Measurements from ENCODE around the gene TENT5C.

TENT5C gene

DNA sequence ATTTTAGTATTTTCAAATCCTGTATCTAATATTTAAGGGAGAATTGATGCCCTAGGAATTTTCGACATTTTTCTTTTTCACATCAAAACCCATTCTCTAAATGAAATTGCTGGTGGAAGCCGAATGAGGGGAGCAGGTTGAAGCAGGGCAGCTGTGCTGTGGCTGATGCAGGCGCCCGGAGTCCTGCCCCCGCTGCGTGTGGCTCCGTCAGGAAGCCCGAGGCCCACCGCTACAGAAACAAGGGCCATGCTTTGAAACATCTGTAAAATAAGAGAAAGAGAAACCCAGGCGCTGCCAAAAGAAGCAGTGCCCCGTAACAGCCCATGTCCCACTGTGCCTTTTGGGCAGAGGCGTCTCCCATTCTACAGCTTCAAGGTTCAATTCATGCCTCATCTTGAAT, 41.1 kb downstream of the TENT5C start:
- H3K27me3 ChIP-seq (ENCODE audit: control insufficient read depth in 3 of 3, insufficient read depth in 3 of 3, low read depth in 1 of 3, low read length in 3 of 3), result no peaks in the 10 kb centered on the region
- WGBS, 2 donors (ENCODE audit: extremely low coverage in 2 of 2, insufficient read length in 2 of 2, insufficient replicate concordance in 1 of 2), result no CpG with 5 or more reads among the region's 12 CpGs
- no peak overlapping the region for H2AK5ac ChIP-seq (ENCODE audit: low read depth, low read length)
- H3K4me3 ChIP-seq (ENCODE audit: low read length in 2 of 2), result no peak overlapping the region
- H3K9ac ChIP-seq (ENCODE audit: low read depth, low read length, poor library complexity), result no peak overlapping the region
- H2BK12ac ChIP-seq (ENCODE audit: low read length), result no peak overlapping the region
- no peak overlapping the region for H2BK5ac ChIP-seq (ENCODE audit: low read length)
- no peak overlapping the region for H2BK15ac ChIP-seq (ENCODE audit: low read length)
- no peak overlapping the region for H3K14ac ChIP-seq (ENCODE audit: low read length)
- no peak overlapping the region for H2BK120ac ChIP-seq (ENCODE audit: low read depth, low read length)
- no peak overlapping the region for H3K27ac ChIP-seq (replicated peaks; ENCODE audit: low read length)
- H4K91ac ChIP-seq (ENCODE audit: low read depth, low read length, poor library complexity), result no peak overlapping the region
- H3K9me3 ChIP-seq (replicated peaks in 1 of 2; ENCODE audit: control insufficient read depth in 2 of 2, insufficient read depth in 1 of 2, low read depth in 1 of 2, low read length in 2 of 2), result no peaks in the 10 kb centered on the region
- H3K79me1 ChIP-seq (ENCODE audit: low read depth, low read length), result no peaks in the 10 kb centered on the region
- no peaks in the 10 kb centered on the region for H3K36me3 ChIP-seq (replicated peaks in 1 of 2; ENCODE audit: control insufficient read depth in 2 of 2, insufficient read depth in 2 of 2, low read length in 2 of 2)
- no peak overlapping the region for H3K23ac ChIP-seq (ENCODE audit: low read depth, low read length, poor library complexity)
- no peak overlapping the region for H2AFZ ChIP-seq (ENCODE audit: low read length)
- no peak overlapping the region for H3K4me2 ChIP-seq (ENCODE audit: insufficient read depth, low read length, poor library complexity, severe bottlenecking)
- H3K4me1 ChIP-seq (ENCODE audit: control insufficient read depth in 2 of 2, insufficient read depth in 1 of 2, low read depth in 1 of 2, low read length in 2 of 2), result no peaks in the 10 kb centered on the region
- no peak for DNase-seq (ENCODE audit: low spot score)
- H3K18ac ChIP-seq (ENCODE audit: low read length), result no peak overlapping the region
- no peak overlapping the region for H3K4ac ChIP-seq (ENCODE audit: low read length)
- H4K8ac ChIP-seq (ENCODE audit: low read depth, low read length), result no peak overlapping the region

DNA sequence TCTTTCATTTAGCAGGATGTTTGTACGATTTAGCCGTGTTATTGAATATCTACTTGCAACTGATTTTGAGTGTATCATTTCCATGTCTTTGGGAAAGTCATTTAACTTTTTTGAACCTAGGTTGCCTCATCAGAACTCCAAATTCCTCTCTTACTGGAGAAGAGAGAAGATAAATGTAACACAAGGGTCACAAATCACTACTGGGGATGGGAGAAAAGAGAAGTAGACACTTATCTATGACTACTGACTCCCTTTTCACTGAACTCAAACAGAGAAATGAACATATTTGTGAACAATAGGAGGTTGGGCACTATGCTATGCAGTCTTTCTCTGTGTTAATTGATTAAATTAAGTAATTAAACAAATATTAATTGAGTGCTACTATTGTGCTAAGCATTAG, 42.2 kb downstream of the TENT5C start:
- Histone ChIP-seq H3K79me1 (ENCODE audit: low read depth, low read length) (no peaks in the 10 kb centered on the region), H2AFZ (ENCODE audit: low read length) (no peak overlapping the region), H2BK120ac (ENCODE audit: low read depth, low read length) (no peak overlapping the region), H3K36me3 (replicated peaks in 1 of 2; ENCODE audit: control insufficient read depth in 2 of 2, insufficient read depth in 2 of 2, low read length in 2 of 2) (no peaks in the 10 kb centered on the region), H3K18ac (ENCODE audit: low read length) (no peak overlapping the region), H3K27me3 (ENCODE audit: control insufficient read depth in 3 of 3, insufficient read depth in 3 of 3, low read depth in 1 of 3, low read length in 3 of 3) (no peaks in the 10 kb centered on the region), H2BK15ac (ENCODE audit: low read length) (no peak overlapping the region), H2BK12ac (ENCODE audit: low read length) (no peak overlapping the region), H3K4me2 (ENCODE audit: insufficient read depth, low read length, poor library complexity, severe bottlenecking) (no peak overlapping the region), H3K4ac (ENCODE audit: low read length) (no peak overlapping the region), H3K9ac (ENCODE audit: low read depth, low read length, poor library complexity) (no peak overlapping the region), H2AK5ac (ENCODE audit: low read depth, low read length) (no peak overlapping the region), H2BK5ac (ENCODE audit: low read length) (no peak overlapping the region), H3K14ac (ENCODE audit: low read length) (no peak overlapping the region), H4K91ac (ENCODE audit: low read depth, low read length, poor library complexity) (no peak overlapping the region), H3K4me3 (ENCODE audit: low read length in 2 of 2) (no peak overlapping the region), H4K8ac (ENCODE audit: low read depth, low read length) (no peak overlapping the region), H3K23ac (ENCODE audit: low read depth, low read length, poor library complexity) (no peak overlapping the region), H3K27ac (replicated peaks; ENCODE audit: low read length) (no peak overlapping the region), H3K4me1 (ENCODE audit: control insufficient read depth in 2 of 2, insufficient read depth in 1 of 2, low read depth in 1 of 2, low read length in 2 of 2) (no peaks in the 10 kb centered on the region), H3K9me3 (replicated peaks in 1 of 2; ENCODE audit: control insufficient read depth in 2 of 2, insufficient read depth in 1 of 2, low read depth in 1 of 2, low read length in 2 of 2) (no peaks in the 10 kb centered on the region)
- WGBS, 2 donors (ENCODE audit: extremely low coverage in 2 of 2, insufficient read length in 2 of 2, insufficient replicate concordance in 1 of 2), result no CpG with 5 or more reads among the region's 2 CpGs
- DNase-seq (ENCODE audit: low spot score), result no peak

DNA sequence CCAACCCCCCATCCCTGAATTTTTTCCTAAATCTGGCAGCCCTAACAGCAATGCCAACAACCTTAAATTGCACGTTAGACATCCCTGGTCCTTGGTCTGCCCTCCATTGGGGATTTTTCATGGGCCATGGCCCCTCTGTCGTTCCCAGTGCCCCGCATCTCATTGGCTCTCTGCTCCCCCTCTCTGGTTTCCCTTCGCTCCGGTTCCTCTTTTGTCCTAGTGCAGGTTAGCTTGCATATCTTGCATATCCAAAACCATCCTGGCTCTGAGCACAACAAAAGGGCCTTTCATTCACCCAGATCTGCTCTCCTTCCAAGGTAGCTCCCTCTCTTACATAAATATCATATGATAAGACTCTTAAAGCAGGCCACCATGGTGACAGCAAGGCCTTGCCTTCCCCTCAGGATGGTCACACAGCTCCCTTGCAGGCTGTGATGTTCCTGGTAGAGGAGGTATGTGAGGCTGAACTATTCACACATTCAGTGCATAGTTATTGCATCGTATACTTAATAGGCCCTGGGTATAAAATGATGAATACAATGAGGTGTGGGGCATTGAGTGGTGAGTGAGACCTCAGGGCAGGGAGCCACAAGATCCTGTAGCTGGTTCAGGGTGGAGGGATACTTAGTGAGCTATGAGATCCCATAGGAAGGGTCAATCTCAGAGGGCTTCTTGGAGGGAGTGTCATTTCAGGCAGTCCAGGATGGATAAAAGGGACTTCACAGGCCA, 45.2 kb downstream of the TENT5C start:
- Histone ChIP-seq H2AK5ac (ENCODE audit: low read depth, low read length) (no peak overlapping the region), H3K27me3 (ENCODE audit: control insufficient read depth in 3 of 3, insufficient read depth in 3 of 3, low read depth in 1 of 3, low read length in 3 of 3) (peaks cover 0 to 7% (median 0%) of the 10 kb centered on the region in 3 experiments), H3K23ac (ENCODE audit: low read depth, low read length, poor library complexity) (no peak overlapping the region), H3K36me3 (replicated peaks in 1 of 2; ENCODE audit: control insufficient read depth in 2 of 2, insufficient read depth in 2 of 2, low read length in 2 of 2) (no peaks in the 10 kb centered on the region), H4K8ac (ENCODE audit: low read depth, low read length) (no peak overlapping the region), H3K14ac (ENCODE audit: low read length) (no peak overlapping the region), H3K9ac (ENCODE audit: low read depth, low read length, poor library complexity) (no peak overlapping the region), H2BK5ac (ENCODE audit: low read length) (no peak overlapping the region), H2BK12ac (ENCODE audit: low read length) (no peak overlapping the region), H3K79me1 (ENCODE audit: low read depth, low read length) (no peaks in the 10 kb centered on the region), H3K4me1 (ENCODE audit: control insufficient read depth in 2 of 2, insufficient read depth in 1 of 2, low read depth in 1 of 2, low read length in 2 of 2) (no peaks in the 10 kb centered on the region), H3K4me3 (ENCODE audit: low read length in 2 of 2) (no peak overlapping the region), H3K18ac (ENCODE audit: low read length) (no peak overlapping the region), H2BK15ac (ENCODE audit: low read length) (no peak overlapping the region), H3K4ac (ENCODE audit: low read length) (no peak overlapping the region), H2AFZ (ENCODE audit: low read length) (no peak overlapping the region), H3K27ac (replicated peaks; ENCODE audit: low read length) (no peak overlapping the region), H3K4me2 (ENCODE audit: insufficient read depth, low read length, poor library complexity, severe bottlenecking) (no peak overlapping the region), H2BK120ac (ENCODE audit: low read depth, low read length) (no peak overlapping the region), H3K9me3 (replicated peaks in 1 of 2; ENCODE audit: control insufficient read depth in 2 of 2, insufficient read depth in 1 of 2, low read depth in 1 of 2, low read length in 2 of 2) (no peaks in the 10 kb centered on the region), H4K91ac (ENCODE audit: low read depth, low read length, poor library complexity) (no peak overlapping the region)
- no peak for DNase-seq (ENCODE audit: low spot score)
- WGBS, 2 donors (ENCODE audit: extremely low coverage in 2 of 2, insufficient read length in 2 of 2, insufficient replicate concordance in 1 of 2), result no CpG with 5 or more reads among the region's 6 CpGs

DNA sequence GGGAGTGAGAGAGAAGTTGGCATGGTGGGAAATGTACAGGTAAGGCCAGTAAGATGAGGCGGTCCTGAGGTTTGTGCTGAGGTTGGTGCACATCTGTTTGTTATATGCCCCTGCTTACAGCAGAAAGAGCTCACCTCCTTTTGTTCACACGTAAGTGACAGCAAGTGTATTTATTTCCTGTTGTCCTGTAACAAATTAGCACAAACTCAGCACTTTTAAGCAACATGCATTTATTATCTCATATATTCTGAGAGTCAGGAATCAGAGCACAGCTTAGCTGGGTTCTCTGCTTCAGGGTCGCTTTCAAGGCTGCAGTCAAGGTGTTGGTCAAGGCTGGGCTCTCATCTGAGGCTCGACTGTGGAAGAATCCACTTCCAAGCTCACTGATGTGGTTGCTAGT, 45.8 kb downstream of the TENT5C start:
- Histone ChIP-seq H3K79me1 (ENCODE audit: low read depth, low read length) (no peaks in the 10 kb centered on the region), H2BK5ac (ENCODE audit: low read length) (no peak overlapping the region), H3K4ac (ENCODE audit: low read length) (no peak overlapping the region), H2BK120ac (ENCODE audit: low read depth, low read length) (no peak overlapping the region), H3K9me3 (replicated peaks in 1 of 2; ENCODE audit: control insufficient read depth in 2 of 2, insufficient read depth in 1 of 2, low read depth in 1 of 2, low read length in 2 of 2) (no peaks in the 10 kb centered on the region), H3K9ac (ENCODE audit: low read depth, low read length, poor library complexity) (no peak overlapping the region), H3K27me3 (ENCODE audit: control insufficient read depth in 3 of 3, insufficient read depth in 3 of 3, low read depth in 1 of 3, low read length in 3 of 3) (peaks cover 0 to 7% (median 0%) of the 10 kb centered on the region in 3 experiments), H4K8ac (ENCODE audit: low read depth, low read length) (no peak overlapping the region), H3K36me3 (replicated peaks in 1 of 2; ENCODE audit: control insufficient read depth in 2 of 2, insufficient read depth in 2 of 2, low read length in 2 of 2) (no peaks in the 10 kb centered on the region), H3K4me2 (ENCODE audit: insufficient read depth, low read length, poor library complexity, severe bottlenecking) (no peak overlapping the region), H2BK12ac (ENCODE audit: low read length) (no peak overlapping the region), H2AK5ac (ENCODE audit: low read depth, low read length) (no peak overlapping the region), H3K4me1 (ENCODE audit: control insufficient read depth in 2 of 2, insufficient read depth in 1 of 2, low read depth in 1 of 2, low read length in 2 of 2) (no peaks in the 10 kb centered on the region), H4K91ac (ENCODE audit: low read depth, low read length, poor library complexity) (no peak overlapping the region), H3K27ac (replicated peaks; ENCODE audit: low read length) (no peak overlapping the region), H3K14ac (ENCODE audit: low read length) (no peak overlapping the region), H2AFZ (ENCODE audit: low read length) (no peak overlapping the region), H3K18ac (ENCODE audit: low read length) (no peak overlapping the region), H3K4me3 (ENCODE audit: low read length in 2 of 2) (no peak overlapping the region), H2BK15ac (ENCODE audit: low read length) (no peak overlapping the region), H3K23ac (ENCODE audit: low read depth, low read length, poor library complexity) (no peak overlapping the region)
- WGBS, 2 donors (ENCODE audit: extremely low coverage in 2 of 2, insufficient read length in 2 of 2, insufficient replicate concordance in 1 of 2), result no CpG with 5 or more reads among the region's 4 CpGs
- no peak for DNase-seq (ENCODE audit: low spot score)

All from neuronal stem cell (in vitro differentiated cells).